ENCODE results near the gene USP24. TPM values are rescaled to one million over a fixed set of nuclear protein-coding genes. Genes with fewer than 3 reads are reported as not detected.

USP24 gene
- polyA plus RNA-seq, 1 experiment, result 8.4 TPM

DNA sequence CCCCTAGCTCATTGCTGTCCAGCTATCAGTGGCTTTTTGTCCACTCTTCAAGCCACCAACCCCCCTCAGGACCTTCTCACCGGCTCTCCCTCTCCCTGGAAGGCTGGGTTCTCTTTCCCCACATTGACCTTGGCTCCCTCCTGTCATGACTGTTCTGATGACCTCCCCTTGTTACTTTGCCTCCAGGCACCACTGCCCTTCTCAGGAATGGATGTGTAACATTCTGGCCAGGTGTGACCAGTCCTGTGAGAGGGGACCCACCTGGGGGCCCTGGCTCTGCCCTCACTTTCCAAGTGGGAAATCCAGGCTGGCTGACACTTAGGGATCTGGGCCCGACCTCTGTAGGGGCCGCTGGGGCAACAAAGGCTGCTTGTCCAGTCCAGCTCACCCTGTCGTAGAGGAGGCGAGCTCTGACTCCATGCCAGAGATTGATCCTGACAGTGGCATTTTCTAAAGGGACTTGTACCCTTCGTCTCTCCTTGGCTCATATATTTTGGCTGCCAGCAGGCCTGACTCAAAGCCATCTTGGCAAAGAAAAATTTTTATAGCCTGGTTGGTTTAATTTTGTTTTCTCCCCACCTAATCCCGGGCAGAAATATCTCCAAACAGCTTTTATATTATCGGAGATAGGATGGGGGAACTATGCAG, 37.9 kb upstream of the USP24 start:
- TF ChIP-seq, protein P1, sequence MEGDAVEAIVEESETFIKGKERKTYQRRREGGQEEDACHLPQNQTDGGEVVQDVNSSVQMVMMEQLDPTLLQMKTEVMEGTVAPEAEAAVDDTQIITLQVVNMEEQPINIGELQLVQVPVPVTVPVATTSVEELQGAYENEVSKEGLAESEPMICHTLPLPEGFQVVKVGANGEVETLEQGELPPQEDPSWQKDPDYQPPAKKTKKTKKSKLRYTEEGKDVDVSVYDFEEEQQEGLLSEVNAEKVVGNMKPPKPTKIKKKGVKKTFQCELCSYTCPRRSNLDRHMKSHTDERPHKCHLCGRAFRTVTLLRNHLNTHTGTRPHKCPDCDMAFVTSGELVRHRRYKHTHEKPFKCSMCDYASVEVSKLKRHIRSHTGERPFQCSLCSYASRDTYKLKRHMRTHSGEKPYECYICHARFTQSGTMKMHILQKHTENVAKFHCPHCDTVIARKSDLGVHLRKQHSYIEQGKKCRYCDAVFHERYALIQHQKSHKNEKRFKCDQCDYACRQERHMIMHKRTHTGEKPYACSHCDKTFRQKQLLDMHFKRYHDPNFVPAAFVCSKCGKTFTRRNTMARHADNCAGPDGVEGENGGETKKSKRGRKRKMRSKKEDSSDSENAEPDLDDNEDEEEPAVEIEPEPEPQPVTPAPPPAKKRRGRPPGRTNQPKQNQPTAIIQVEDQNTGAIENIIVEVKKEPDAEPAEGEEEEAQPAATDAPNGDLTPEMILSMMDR (IDR thresholded peaks at IDR 0.05; ENCODE audit: insufficient read depth, low read depth, low read length), result no peak
- ChIA-PET CTCF (no interaction called here), POLR2A (no interaction called here)
- no peaks in the 10 kb centered on the region for H3K36me3 ChIP-seq (ENCODE audit: control insufficient read depth, insufficient read depth, low read length)
- H3K4me3 ChIP-seq (ENCODE audit: low read depth, low read length), result no peak overlapping the region
- H3K27me3 ChIP-seq (ENCODE audit: control insufficient read depth, insufficient read depth, low read length), result peaks cover 4% of the 10 kb centered on the region; the same call in 1 of the 2 replicates
- no peak for DNase-seq (ENCODE audit: low read depth)

DNA sequence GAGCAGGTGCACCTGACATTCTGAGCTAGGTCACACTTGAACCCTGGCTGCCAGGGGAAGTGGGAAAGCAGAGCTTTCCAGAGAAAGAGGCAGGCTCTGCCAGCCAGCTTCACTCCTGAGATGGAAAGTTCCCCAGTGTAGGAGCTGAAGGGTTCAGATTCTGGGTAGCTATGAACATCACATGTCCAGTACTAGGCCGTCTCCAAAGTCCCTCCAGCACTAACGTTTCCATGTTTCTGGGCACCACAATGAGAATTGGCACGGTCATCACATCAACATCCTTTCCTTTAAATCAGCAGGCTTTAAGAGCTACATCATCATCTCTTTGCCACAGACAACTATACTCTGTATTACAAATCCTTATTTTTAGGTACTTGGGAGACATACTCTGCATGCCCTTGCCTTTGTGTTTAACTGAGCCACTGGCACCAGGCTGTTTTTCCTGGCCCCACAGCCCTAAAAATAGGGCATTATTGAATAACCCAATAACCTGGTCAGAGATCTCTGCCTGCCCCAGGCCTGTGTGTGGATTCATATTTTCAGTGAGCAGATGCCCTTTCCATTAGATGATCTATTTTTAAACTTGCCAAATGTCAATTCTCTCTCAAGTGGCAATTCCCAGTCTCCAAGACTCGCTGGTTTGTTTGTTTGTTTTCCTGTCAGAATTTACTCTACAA, 35.4 kb upstream of the USP24 start:
- ChIA-PET POLR2A (no interaction called here), CTCF (no interaction called here)
- Histone ChIP-seq H3K27me3 (ENCODE audit: control insufficient read depth, insufficient read depth, low read length) (peaks cover 4% of the 10 kb centered on the region; the same call in 1 of the 2 replicates), H3K36me3 (ENCODE audit: control insufficient read depth, insufficient read depth, low read length) (no peaks in the 10 kb centered on the region), H3K4me3 (ENCODE audit: low read depth, low read length) (no peak overlapping the region)
- TF ChIP-seq, protein P1 (IDR thresholded peaks at IDR 0.05; ENCODE audit: insufficient read depth, low read depth, low read length), result no peak
- no peak for DNase-seq (ENCODE audit: low read depth)

DNA sequence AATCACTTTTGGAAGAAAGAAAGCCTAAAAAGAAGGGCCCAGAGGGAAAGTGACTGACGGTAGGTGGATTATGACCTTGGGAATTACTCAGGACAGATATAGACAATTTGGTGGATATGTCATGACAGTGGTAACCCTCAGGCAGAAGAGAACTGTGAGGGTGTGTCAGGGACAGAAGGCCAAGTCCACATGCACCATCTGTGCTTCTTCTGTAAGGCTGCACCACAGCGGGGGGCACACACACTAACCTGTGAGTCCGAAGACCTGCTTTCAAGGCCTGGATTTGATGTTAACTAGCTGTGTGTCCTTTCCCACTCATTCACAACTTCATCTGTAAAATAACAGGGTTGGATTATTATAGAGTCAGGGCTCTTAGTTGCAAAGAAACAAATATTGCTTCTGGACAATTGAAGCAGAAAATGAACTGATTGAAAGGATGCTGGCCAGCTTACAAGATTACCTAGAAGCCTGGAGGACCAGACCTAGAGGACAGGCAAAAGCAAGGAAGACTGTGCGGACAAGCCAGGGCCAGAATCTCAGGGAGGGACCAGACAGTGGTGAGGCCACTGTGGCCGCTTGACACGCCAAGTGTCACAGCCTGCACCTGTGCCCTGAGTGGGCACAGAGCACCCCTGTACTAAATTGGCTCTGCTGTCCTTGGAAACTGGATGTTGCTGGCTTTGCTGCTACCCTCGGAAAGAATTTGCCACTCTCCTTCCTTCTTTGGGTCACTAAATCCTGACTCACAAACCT, 34.7 kb upstream of the USP24 start:
- no peak overlapping the region for H3K4me3 ChIP-seq (ENCODE audit: low read depth, low read length)
- ChIA-PET POLR2A (no interaction called here), CTCF (no interaction called here)
- H3K27me3 ChIP-seq (ENCODE audit: control insufficient read depth, insufficient read depth, low read length), result peaks cover 4% of the 10 kb centered on the region; the same call in 1 of the 2 replicates
- H3K36me3 ChIP-seq (ENCODE audit: control insufficient read depth, insufficient read depth, low read length), result no peaks in the 10 kb centered on the region
- TF ChIP-seq, protein P1 (IDR thresholded peaks at IDR 0.05; ENCODE audit: insufficient read depth, low read depth, low read length), result no peak
- no peak for DNase-seq (ENCODE audit: low read depth)

DNA sequence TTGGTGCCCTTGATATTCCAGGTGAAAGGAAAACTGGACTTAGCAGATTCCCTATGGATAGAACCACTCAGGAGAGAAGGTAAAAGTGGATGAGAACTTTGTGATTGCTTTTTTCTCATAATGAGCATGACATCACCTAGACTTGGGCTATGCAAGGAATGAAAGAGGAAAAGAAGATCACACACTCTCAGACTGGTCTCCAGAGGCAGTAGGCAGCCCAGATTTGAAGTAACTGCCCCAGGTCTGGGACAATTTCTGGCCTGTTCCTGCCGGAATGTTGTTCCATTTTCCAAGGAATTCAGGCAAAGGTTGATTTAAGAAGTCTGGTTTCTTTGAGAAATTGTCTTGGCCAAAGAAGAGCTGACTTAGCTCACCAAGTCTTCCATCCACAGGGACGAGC, 31.7 kb upstream of the USP24 start:
- DNase-seq (ENCODE audit: low read depth), result no peak
- TF ChIP-seq, protein P1 (IDR thresholded peaks at IDR 0.05; ENCODE audit: insufficient read depth, low read depth, low read length), result no peak
- no peaks in the 10 kb centered on the region for H3K36me3 ChIP-seq (ENCODE audit: control insufficient read depth, insufficient read depth, low read length)
- ChIA-PET POLR2A (no interaction called here), CTCF (interaction anchor here (1.3 to 1.4 kb wide), 2 partner anchors 14 to 18 kb away, joined by 4 to 5 read pairs; no protein-coding TSS in a partner anchor)
- H3K27me3 ChIP-seq (ENCODE audit: control insufficient read depth, insufficient read depth, low read length), result peaks cover 3% of the 10 kb centered on the region; the same call in 1 of the 2 replicates
- H3K4me3 ChIP-seq (ENCODE audit: low read depth, low read length), result no peak overlapping the region

DNA sequence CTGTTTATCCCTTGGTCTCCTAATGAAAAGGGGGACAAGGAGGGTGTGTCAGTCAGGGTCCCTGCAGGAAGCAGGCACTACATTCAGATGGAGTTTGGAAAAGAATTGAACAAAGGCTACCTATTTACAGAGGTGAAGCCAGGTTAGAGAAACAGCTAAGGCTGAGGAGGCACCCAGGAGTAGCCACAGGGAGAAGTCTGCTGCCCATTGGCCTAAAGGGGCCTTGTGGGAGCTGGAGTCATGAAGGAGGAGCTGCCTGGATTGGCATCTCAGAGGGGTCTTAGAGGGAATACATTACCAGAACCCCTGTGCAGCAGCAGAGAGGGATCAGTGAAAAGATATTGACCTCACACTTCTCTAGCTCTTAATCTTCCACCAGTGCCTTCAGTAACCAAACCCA, 31.2 kb upstream of the USP24 start:
- Histone ChIP-seq H3K36me3 (ENCODE audit: control insufficient read depth, insufficient read depth, low read length) (no peaks in the 10 kb centered on the region), H3K27me3 (ENCODE audit: control insufficient read depth, insufficient read depth, low read length) (peaks cover 3% of the 10 kb centered on the region; the same call in 1 of the 2 replicates), H3K4me3 (ENCODE audit: low read depth, low read length) (no peak overlapping the region)
- POLR2A ChIA-PET, result interaction anchor here (0.6 kb wide), 1 partner anchor 99 kb away, joined by 3 read pairs; no protein-coding TSS in a partner anchor
- no peak for DNase-seq (ENCODE audit: low read depth)
- CTCF ChIA-PET, result interaction anchor here (1.3 to 1.7 kb wide), 3 partner anchors 8 to 18 kb away, joined by 4 to 5 read pairs (median 4); no protein-coding TSS in a partner anchor
- TF ChIP-seq, protein P1 (IDR thresholded peaks at IDR 0.05; ENCODE audit: insufficient read depth, low read depth, low read length), result no peak
